ENCODE data around the gene ACKR2.

Gene ACKR2

DNA sequence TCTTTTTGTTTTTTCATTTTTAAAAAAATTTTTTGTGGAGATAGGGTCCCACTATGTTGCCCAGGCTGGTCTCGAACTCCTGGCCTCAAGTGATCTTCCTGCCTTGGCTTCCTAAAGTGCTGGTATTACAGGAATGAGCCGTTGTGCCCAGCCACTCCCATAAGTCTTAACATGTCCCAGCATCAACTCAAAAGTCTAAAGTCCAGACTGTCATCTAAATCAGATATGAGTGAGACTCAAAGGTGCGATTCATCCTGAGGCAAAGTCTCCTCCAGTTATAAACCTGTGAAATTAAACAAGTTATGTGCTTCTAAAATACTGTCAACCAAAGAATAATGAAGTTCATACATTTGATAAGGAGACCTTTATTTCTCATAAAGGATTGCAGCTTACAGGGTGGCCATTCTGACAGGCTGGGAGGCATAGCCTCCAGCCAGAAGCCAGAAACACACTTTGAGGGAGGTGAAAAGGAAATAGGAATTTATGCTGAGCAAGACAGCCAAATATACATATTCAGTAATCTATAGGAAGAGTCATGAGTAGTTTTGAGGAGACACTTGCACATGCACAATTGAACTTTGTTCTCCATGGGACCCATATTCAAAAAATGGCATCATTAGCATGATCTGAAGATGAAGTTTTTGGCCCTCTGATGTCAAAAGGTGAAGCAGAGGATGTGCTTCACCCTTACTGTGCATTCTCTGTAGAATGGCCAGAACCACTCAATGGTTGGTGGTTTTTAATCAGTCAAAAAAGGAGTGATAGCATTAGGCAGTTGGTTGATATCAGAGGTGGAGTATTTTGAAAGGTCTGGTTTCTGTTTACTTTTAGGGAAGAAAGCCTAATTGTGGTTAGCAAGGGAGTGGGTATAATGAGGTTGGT lies 85.7 kb downstream of the ACKR2 start:
- no peak for DNase-seq

- DNase-seq, result no peak
These were observed 86.3 kb downstream of the ACKR2 start for GRCh38 chr3:42895580-42895868.

DNA sequence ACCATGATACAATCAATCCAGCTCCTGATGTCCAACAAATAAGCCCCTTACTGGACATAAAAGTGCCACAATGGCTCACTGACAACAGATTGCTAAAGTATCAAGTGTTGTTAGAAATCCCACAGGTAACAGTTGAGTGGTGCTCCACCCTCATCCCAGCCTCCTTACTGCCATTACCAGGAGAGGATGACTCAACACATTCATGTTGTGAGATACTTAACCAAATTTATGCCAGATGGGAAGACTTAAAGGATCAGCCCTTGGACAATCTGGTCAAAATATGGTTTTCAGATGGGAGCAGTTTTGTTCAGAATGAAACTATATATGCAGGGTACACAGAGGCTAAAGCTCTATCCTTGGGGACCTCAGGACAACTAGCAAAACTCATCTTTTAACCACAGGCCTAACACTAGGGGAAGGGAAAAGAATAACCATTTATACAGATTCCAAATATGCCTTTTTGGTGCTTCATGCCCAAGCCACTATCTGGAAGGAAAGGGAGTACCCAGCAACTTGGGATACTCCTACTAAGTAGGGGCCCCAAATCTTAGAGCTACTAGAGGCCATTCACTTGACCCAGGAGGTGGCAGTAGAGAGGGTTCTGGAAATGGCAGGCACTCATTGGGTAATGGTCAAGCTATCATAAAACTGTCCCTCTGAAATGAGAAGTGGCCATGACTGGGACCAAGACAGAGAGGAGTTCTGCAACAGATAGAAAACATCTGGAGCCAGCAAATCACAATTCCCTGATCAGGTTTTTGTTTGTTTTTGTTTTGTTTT lies 89.8 kb downstream of the ACKR2 start:
- DNase-seq, result no peak

- DNase-seq, result no peak
These were observed 91.2 kb downstream of the ACKR2 start for GRCh38 chr3:42900226-42901072.

GRCh38 chr3:42901073-42901415 lies 91.8 kb downstream of the ACKR2 start:
- no peak for DNase-seq

DNA sequence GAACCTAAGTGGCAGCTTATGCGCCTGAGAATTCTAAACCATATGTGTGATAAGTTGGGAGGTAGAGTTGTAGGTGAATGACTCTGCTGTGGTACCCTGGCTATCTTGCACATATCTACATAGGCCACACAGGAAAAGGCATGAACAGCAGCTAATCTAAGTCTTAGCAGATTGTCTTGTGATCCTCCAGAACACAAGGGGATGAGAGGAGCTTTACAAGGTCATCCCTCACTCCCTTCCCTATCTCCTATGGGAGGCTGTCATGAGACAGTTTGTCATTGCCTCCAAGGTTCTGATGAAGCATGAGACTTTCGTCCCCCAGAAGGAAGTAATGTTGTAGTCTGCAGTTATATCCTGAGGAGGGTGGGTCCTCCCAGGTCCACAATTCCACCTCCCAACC lies 93.0 kb downstream of the ACKR2 start:
- DNase-seq, result no peak

DNA sequence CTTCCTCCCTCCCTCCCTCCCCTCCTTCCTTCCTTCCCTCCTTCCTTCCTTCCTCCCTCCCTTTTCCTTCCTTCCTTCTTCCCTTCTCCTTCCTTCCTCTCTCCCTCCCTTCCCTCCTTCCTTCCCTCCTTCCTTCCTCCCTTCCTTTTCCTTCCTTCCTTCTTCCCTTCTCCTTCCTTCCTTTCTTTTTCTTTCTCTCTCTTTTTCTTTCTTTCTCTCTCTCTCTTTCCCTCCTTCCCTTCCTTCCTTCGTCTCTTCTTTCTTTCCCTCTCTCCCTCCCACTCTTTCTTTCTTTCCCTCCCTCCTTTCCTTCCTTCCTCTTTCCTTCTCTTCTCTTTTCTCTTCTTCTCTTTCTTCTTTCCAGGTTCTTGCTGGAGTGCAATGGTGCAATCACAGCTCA lies 94.8 kb downstream of the ACKR2 start:
- DNase-seq, result no peak

- DNase-seq, result no peak
These were observed 96.5 kb downstream of the ACKR2 start for GRCh38 chr3:42905740-42906069.

- no peak for DNase-seq
These were observed 97.0 kb downstream of the ACKR2 start, which contains the start of gene ZNF662 for GRCh38 chr3:42906070-42906847. ZNF662 (plus strand) TSS chr3:42906142; CDS start chr3:42908115, 1,973 bp downstream.

GRCh38 chr3:42906848-42907183 lies 97.6 kb downstream of the ACKR2 start:
- no peak for DNase-seq

- DNase-seq, result no peak
These were observed 99.4 kb downstream of the ACKR2 start for GRCh38 chr3:42908675-42909074.

GRCh38 chr3:42911551-42911950 lies 102.3 kb downstream of the ACKR2 start:
- DNase-seq, result no peak

- DNase-seq, result no peak
These were observed 105.7 kb downstream of the ACKR2 start for GRCh38 chr3:42914771-42915515.

All from NCI-H187 treated with DMSO at 0.1 percent for 48 hours (cell line).